Liver (tissue), 9 donors: ENCODE data around the gene SERPINA10. TPM values are rescaled to one million over a fixed set of nuclear protein-coding genes. Genes with fewer than 3 reads are reported as not detected.

Experiments used
- DNase-seq: peaks from one replicate; pipeline ENCODE4 v3.0.0-alpha.2; 2017; ENCODE audit warnings: low spot score
- H3K27ac ChIP-seq, 2 donors: one replicate each; pipeline ENCODE4 v1.7.0; 2013; ENCODE audit warnings: inconsistent platforms in 2 of 2, low read length in 2 of 2, control low read depth in 1 of 2, low read depth in 1 of 2, mild to moderate bottlenecking in 1 of 2
- H3K27me3 ChIP-seq, 4 donors: one replicate each; pipeline versions ENCODE4 v1.6.1 to v1.7.0; 2013; ENCODE audit warnings: low read length in 3 of 4, inconsistent platforms in 1 of 4, mild to moderate bottlenecking in 1 of 4, moderate library complexity in 1 of 4; ENCODE audit not compliant: control insufficient read depth in 4 of 4, insufficient read depth in 4 of 4
- H3K36me3 ChIP-seq, 4 donors: one replicate each; pipeline versions ENCODE4 v1.6.1 to v1.7.0; 2013; ENCODE audit warnings: low read length in 3 of 4, mild to moderate bottlenecking in 3 of 4, low read depth in 1 of 4, moderate library complexity in 1 of 4; ENCODE audit not compliant: control insufficient read depth in 4 of 4, insufficient read depth in 3 of 4
- H3K4me1 ChIP-seq, 4 donors: one replicate each; pipeline versions ENCODE4 v1.6.1 to v1.7.0; 2013; ENCODE audit warnings: low read length in 3 of 4, mild to moderate bottlenecking in 3 of 4, moderate library complexity in 1 of 4; ENCODE audit not compliant: control insufficient read depth in 4 of 4, insufficient read depth in 4 of 4
- H3K4me3 ChIP-seq, 3 donors: one replicate each; pipeline versions ENCODE4 v1.6.1 to v1.7.0; 2013; ENCODE audit warnings: low read length in 3 of 3, control low read depth in 1 of 3, low read depth in 1 of 3, mild to moderate bottlenecking in 1 of 3
- H3K9ac ChIP-seq, 2 donors: one replicate each; pipeline ENCODE4 v1.7.0; 2013; ENCODE audit warnings: low read length in 2 of 2, mild to moderate bottlenecking in 2 of 2, moderate library complexity in 2 of 2, control low read depth in 1 of 2, low read depth in 1 of 2
- H3K9me3 ChIP-seq, 4 donors: one replicate each; pipeline versions ENCODE4 v1.6.1 to v1.7.0; 2013; ENCODE audit warnings: low read length in 3 of 4; ENCODE audit not compliant: control insufficient read depth in 4 of 4
- EGR1 ChIP-seq, 2 donors: IDR thresholded peaks; 2 replicates each; pipeline ENCODE4 v1.6.1; 2016 to 2018; ENCODE audit warnings: antibody characterized with exemption in 2 of 2, low read depth in 2 of 2
- FOXA1 ChIP-seq: IDR thresholded peaks from 2 replicates; pipeline ENCODE4 v1.6.1; 2016; ENCODE audit warnings: antibody characterized with exemption
- FOXA2 ChIP-seq: IDR thresholded peaks from 2 replicates; pipeline ENCODE4 v1.6.1; 2016; ENCODE audit warnings: antibody characterized with exemption
- GABPA ChIP-seq, 2 donors: IDR thresholded peaks in 1 of 2; conservative IDR thresholded peaks in 1 of 2; 2 replicates each; pipeline ENCODE4 v1.6.1; 2016; ENCODE audit warnings: antibody characterized with exemption in 2 of 2, mild to moderate bottlenecking in 1 of 2, moderate library complexity in 1 of 2
- HNF4A ChIP-seq, 2 donors: conservative IDR thresholded peaks; 2 replicates each; pipeline ENCODE4 v1.6.1; 2016; ENCODE audit warnings: antibody characterized with exemption in 2 of 2, mild to moderate bottlenecking in 2 of 2
- HNF4G ChIP-seq: IDR thresholded peaks from 2 replicates; pipeline ENCODE4 v1.6.1; 2016; ENCODE audit warnings: antibody characterized with exemption
- JUND ChIP-seq, 2 donors: IDR thresholded peaks; 2 replicates each; pipeline ENCODE4 v1.6.1; 2016; ENCODE audit warnings: antibody characterized with exemption in 2 of 2
- NR2F2 ChIP-seq: IDR thresholded peaks from 2 replicates; pipeline ENCODE4 v1.6.1; 2016; ENCODE audit warnings: antibody characterized with exemption
- RAD21 ChIP-seq, 2 donors: IDR thresholded peaks; 2 replicates each; pipeline ENCODE4 v1.6.1; 2016; ENCODE audit warnings: antibody characterized with exemption in 2 of 2, mild to moderate bottlenecking in 2 of 2
- RXRA ChIP-seq, 2 donors: IDR thresholded peaks; 2 replicates each; pipeline ENCODE4 v1.6.1; 2017 to 2018; ENCODE audit warnings: antibody characterized with exemption in 2 of 2, mild to moderate bottlenecking in 1 of 2
- SP1 ChIP-seq: IDR thresholded peaks from 2 replicates; pipeline ENCODE4 v1.6.1; 2018; ENCODE audit warnings: antibody characterized with exemption, mild to moderate bottlenecking
- TAF1 ChIP-seq: conservative IDR thresholded peaks from 2 replicates; pipeline ENCODE4 v1.6.1; 2016; ENCODE audit warnings: antibody characterized with exemption, mild to moderate bottlenecking
- YY1 ChIP-seq: IDR thresholded peaks from 2 replicates; pipeline ENCODE4 v1.6.1; 2016; ENCODE audit warnings: antibody characterized with exemption, mild to moderate bottlenecking
- WGBS: extraction: QIAGEN DNeasy Blood & Tissue Kit; methylation state at CpG from one replicate; pipeline ENCODE4 v1.1.7; 2013; 5-methylcytosine and 5-hydroxymethylcytosine counted together
- polyA plus RNA-seq, 2 donors: library from polyadenylated mRNA; stranded (reverse) in 1 of 2; unstranded in 1 of 2; fragments of 200-250 nt in 1 of 2; fragments of >200 nt in 1 of 2; fragmentation: Nextera tagmentation in 1 of 2; extraction: Ambion mirVana in 1 of 2; gene quantifications; one replicate each; pipeline versions ENCODE4 v1.2.1 to v1.2.3, GENCODE V29; 2013 to 2015
- total RNA-seq, 2 donors: library from RNA; depleted of rRNA; stranded (reverse); fragments of >200 nt; gene quantifications; one replicate each; pipeline ENCODE4 v1.2.3, GENCODE V29; 2014
- TF ChIP-seq, protein P1 (sequence below): IDR thresholded peaks from 2 replicates; pipeline ENCODE4 v1.6.1; 2016; ENCODE audit warnings: antibody characterized with exemption
- TF ChIP-seq, protein P2 (sequence below): IDR thresholded peaks from 2 replicates; pipeline ENCODE4 v1.6.1; 2016; ENCODE audit warnings: antibody characterized with exemption, mild to moderate bottlenecking
- TF ChIP-seq, protein P3 (sequence below): fragments of 150-350 bp; IDR thresholded peaks from 2 replicates; pipeline ENCODE4 v1.5.1; 2017; ENCODE audit warnings: improper control_type of control experiment, low read depth, low read length; ENCODE audit not compliant: missing input control
- TF ChIP-seq, protein P4 (sequence below): IDR thresholded peaks from 2 replicates; pipeline ENCODE4 v1.6.1; 2016; ENCODE audit warnings: antibody characterized with exemption
- TF ChIP-seq, protein P5 (sequence below): IDR thresholded peaks from 2 replicates; pipeline ENCODE4 v1.6.1; 2016; ENCODE audit warnings: antibody characterized with exemption
- donor health status: healthy.
- donor health status: healthy.
- donor health status: healthy.
- donor health status: healthy.
- donor health status: healthy.

SERPINA10 gene
- total and polyA plus RNA-seq, 4 donors, result 105 to 363 (median 194) TPM

DNA sequence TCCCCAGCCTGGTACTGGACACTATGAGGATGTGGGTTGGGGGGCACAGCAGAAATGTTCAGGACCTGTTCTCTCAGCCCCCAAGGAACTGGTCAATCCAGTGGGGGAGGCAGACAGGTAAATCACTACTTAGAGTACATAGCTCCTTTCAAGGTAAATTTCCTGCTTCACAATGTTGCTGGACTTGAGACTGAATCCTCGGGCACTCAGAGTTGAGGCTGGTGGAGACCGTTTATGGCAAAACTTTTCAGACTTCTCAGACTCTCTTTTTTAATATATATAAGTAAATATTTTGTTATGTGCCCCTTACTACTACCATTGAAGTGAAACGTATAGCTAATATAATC, 483 bp upstream of the SERPINA10 start:
- peaks cover 2 to 59% (median 23%) of the 10 kb centered on the region in 4 donors for H3K4me1 ChIP-seq
- peaks cover 0 to 12% (median 2%) of the 10 kb centered on the region in 4 donors for H3K36me3 ChIP-seq
- no peaks in the 10 kb centered on the region for H3K9me3 ChIP-seq
- DNase-seq, result no peak
- H3K4me3 ChIP-seq, result peak overlapping the region; percentile 20 to 41 (median 22)
- H3K27ac ChIP-seq, result peak overlapping the region; percentile 93 to 96
- H3K9ac ChIP-seq, result peak overlapping the region in 1 of 2 donors; percentile 80
- 44% methylated on average over 3 of the region's 3 CpGs for WGBS
- no peaks in the 10 kb centered on the region for H3K27me3 ChIP-seq
- TF ChIP-seq FOXA1 (no peak), HNF4G (no peak)

DNA sequence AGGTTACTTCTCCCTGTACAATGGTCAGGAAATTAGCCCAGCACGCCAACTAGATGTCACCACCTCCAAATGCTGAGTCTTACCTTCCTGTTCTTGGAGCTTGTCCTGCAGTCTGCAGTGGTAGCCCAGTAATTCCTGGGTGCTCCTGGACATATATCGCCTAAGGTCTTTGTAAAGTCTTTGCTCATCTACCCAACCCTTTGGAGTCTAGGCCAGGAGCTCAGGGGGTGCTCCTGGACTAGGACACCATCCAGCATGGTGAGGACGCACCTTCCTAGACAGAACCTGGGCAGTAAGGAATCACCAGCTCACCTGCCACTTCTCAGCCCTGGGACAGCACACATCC, 569 bp downstream of the SERPINA10 start:
- peak overlapping the region; percentile 85 to 93 for H3K9ac ChIP-seq
- peak overlapping the region; percentile 93 to 96 for H3K27ac ChIP-seq
- H3K9me3 ChIP-seq, result no peaks in the 10 kb centered on the region
- peak; percentile 33 for DNase-seq
- WGBS, result 42% methylated on average over 3 of the region's 3 CpGs
- peaks cover 0 to 16% (median 4%) of the 10 kb centered on the region in 4 donors for H3K36me3 ChIP-seq
- H3K4me3 ChIP-seq, result peak overlapping the region; percentile 62 to 96 (median 93)
- peaks cover 0 to 60% (median 22%) of the 10 kb centered on the region in 4 donors for H3K4me1 ChIP-seq
- TF ChIP-seq RAD21 (IDR thresholded peaks at IDR 0.05), result peak in 1 of 2 donors; percentile 1
- TF ChIP-seq RXRA (IDR thresholded peaks at IDR 0.05), result no peak
- no peak for TF ChIP-seq TAF1
- TF ChIP-seq, protein P1, sequence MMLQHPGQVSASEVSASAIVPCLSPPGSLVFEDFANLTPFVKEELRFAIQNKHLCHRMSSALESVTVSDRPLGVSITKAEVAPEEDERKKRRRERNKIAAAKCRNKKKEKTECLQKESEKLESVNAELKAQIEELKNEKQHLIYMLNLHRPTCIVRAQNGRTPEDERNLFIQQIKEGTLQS, result no peak
- no peaks in the 10 kb centered on the region for H3K27me3 ChIP-seq

DNA sequence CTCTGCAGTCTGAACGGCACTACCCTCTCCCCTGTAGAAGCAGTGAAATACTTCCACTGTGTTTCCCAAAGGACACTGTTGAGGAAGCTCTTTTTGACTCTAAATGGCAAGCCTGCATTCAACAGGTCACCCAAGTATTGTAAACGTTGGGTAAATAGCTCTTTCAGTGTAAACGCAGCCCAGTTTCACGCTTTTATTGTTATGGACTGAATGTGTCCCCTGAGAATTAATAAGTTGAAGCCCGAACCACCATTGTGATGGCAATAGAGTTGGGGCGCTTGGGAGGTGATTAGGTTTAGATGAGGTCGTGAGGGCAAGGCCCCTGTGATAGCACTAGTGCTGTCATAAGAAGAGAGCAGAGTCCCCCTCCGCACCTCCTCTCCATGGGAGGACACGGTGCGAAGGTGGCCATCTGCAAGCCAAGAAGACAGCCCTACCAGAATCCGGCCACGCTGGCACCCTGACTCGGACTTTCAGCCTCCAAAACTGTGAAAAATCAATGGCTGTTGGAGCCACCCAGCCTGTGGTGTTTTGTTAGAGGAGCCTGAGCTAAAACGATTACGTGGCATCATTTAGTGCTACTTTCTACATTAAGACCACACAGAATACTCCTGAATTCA, 1.1 kb downstream of the SERPINA10 start:
- peak overlapping the region; percentile 85 to 93 for H3K9ac ChIP-seq
- DNase-seq, result peak; percentile 35
- peak overlapping the region; percentile 93 to 96 for H3K27ac ChIP-seq
- H3K4me3 ChIP-seq, result peak overlapping the region; percentile 62 to 96 (median 93)
- 39% methylated on average over 15 of the region's 15 CpGs for WGBS
- TF ChIP-seq EGR1 (IDR thresholded peaks at IDR 0.05; ENCODE audit: low read depth in 2 of 2) (no peak), HNF4G (peak; percentile 28), RAD21 (IDR thresholded peaks at IDR 0.05) (peak in 1 of 2 donors; percentile 3), NR2F2 (no peak), HNF4A (conservative IDR thresholded peaks at IDR 0.05) (peak; percentile 62 to 70), TAF1 (no peak), JUND (IDR thresholded peaks at IDR 0.05) (no peak), RXRA (IDR thresholded peaks at IDR 0.05) (peak; percentile 16 to 23), SP1 (peak; percentile 38), GABPA (IDR thresholded peaks at IDR 0.05 in 1 of 2, conservative IDR thresholded peaks at IDR 0.05 in 1 of 2) (no peak), YY1 (peak; percentile 29), FOXA1 (no peak), FOXA2 (no peak)
- TF ChIP-seq, protein P2, sequence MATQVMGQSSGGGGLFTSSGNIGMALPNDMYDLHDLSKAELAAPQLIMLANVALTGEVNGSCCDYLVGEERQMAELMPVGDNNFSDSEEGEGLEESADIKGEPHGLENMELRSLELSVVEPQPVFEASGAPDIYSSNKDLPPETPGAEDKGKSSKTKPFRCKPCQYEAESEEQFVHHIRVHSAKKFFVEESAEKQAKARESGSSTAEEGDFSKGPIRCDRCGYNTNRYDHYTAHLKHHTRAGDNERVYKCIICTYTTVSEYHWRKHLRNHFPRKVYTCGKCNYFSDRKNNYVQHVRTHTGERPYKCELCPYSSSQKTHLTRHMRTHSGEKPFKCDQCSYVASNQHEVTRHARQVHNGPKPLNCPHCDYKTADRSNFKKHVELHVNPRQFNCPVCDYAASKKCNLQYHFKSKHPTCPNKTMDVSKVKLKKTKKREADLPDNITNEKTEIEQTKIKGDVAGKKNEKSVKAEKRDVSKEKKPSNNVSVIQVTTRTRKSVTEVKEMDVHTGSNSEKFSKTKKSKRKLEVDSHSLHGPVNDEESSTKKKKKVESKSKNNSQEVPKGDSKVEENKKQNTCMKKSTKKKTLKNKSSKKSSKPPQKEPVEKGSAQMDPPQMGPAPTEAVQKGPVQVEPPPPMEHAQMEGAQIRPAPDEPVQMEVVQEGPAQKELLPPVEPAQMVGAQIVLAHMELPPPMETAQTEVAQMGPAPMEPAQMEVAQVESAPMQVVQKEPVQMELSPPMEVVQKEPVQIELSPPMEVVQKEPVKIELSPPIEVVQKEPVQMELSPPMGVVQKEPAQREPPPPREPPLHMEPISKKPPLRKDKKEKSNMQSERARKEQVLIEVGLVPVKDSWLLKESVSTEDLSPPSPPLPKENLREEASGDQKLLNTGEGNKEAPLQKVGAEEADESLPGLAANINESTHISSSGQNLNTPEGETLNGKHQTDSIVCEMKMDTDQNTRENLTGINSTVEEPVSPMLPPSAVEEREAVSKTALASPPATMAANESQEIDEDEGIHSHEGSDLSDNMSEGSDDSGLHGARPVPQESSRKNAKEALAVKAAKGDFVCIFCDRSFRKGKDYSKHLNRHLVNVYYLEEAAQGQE, result no peak
- TF ChIP-seq, protein P1, result no peak
- TF ChIP-seq, protein P3, sequence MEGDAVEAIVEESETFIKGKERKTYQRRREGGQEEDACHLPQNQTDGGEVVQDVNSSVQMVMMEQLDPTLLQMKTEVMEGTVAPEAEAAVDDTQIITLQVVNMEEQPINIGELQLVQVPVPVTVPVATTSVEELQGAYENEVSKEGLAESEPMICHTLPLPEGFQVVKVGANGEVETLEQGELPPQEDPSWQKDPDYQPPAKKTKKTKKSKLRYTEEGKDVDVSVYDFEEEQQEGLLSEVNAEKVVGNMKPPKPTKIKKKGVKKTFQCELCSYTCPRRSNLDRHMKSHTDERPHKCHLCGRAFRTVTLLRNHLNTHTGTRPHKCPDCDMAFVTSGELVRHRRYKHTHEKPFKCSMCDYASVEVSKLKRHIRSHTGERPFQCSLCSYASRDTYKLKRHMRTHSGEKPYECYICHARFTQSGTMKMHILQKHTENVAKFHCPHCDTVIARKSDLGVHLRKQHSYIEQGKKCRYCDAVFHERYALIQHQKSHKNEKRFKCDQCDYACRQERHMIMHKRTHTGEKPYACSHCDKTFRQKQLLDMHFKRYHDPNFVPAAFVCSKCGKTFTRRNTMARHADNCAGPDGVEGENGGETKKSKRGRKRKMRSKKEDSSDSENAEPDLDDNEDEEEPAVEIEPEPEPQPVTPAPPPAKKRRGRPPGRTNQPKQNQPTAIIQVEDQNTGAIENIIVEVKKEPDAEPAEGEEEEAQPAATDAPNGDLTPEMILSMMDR, result no peak
- TF ChIP-seq, protein P4, sequence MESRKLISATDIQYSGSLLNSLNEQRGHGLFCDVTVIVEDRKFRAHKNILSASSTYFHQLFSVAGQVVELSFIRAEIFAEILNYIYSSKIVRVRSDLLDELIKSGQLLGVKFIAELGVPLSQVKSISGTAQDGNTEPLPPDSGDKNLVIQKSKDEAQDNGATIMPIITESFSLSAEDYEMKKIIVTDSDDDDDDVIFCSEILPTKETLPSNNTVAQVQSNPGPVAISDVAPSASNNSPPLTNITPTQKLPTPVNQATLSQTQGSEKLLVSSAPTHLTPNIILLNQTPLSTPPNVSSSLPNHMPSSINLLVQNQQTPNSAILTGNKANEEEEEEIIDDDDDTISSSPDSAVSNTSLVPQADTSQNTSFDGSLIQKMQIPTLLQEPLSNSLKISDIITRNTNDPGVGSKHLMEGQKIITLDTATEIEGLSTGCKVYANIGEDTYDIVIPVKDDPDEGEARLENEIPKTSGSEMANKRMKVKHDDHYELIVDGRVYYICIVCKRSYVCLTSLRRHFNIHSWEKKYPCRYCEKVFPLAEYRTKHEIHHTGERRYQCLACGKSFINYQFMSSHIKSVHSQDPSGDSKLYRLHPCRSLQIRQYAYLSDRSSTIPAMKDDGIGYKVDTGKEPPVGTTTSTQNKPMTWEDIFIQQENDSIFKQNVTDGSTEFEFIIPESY, result no peak
- TF ChIP-seq, protein P5, sequence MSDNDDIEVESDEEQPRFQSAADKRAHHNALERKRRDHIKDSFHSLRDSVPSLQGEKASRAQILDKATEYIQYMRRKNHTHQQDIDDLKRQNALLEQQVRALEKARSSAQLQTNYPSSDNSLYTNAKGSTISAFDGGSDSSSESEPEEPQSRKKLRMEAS, result no peak
- peaks cover 0 to 16% (median 4%) of the 10 kb centered on the region in 4 donors for H3K36me3 ChIP-seq
- H3K27me3 ChIP-seq, result no peaks in the 10 kb centered on the region
- H3K9me3 ChIP-seq, result no peaks in the 10 kb centered on the region
- H3K4me1 ChIP-seq, result peaks cover 0 to 61% (median 23%) of the 10 kb centered on the region in 4 donors
